Measurements from ENCODE around the gene FAM131C. TPM values are rescaled to one million over a fixed set of nuclear protein-coding genes. Genes with fewer than 3 reads are reported as not detected.

The FAM131C gene
- total RNA-seq, 2 experiments from 2014 or later, result 0.33 TPM; not detected in 1

DNA sequence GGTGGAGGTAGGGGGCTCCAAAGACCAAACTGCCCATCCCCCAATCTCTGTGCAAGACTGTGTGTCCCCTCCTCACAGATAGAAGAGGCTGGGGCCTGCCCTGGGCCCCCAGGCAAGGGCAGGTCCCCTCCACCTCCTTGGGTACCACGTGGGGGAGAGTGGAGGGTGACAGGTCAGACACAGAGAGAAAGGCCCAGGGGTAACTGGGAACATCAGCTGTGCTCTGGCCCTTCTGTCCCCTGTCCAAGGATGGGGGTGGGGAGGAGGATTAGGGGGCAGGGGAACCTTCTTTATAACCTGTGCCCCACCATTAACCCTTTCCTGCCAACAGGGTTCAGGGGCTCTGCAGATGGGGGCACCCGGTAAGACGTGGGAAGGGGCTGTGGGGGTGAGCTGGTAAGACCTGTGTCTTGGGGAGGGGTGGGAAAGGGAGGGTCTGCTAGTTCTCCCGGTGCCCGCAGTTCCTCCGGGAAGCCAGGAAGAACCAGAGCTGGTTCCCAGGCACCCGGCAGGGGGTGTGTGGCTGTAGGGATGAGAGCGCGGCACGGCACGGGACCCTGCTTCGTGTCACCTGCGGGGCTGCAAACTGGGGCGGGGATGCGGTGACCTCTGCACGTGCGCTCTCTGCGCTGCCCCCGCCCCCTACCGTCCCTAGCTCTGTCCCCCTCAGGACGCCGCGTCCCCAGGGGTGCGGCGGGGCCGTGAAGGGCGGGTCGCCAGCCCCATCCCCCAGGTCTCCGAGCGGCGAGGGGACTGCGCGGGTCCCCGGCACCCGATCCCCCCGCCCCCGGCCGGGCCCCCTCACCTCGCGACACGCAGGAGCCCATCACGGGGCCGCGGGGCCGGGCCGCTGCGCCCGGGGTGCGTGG is 601 bp downstream of the FAM131C start:
- POLR2A ChIA-PET, result interaction anchor here (1.3 kb wide), 1 partner anchor 134 kb away, joined by 3 read pairs; no protein-coding TSS in a partner anchor
- CTCF ChIA-PET, result interaction anchor here (0.6 to 4.7 kb wide), 18 partner anchors 9 to 347 kb away, joined by 3 to 43 read pairs (median 6); partner anchors contain the start of genes CLCNKB and CPLANE2
- H3K4me3 Mint-ChIP-seq, result no peak overlapping the region
- no peaks in the 10 kb centered on the region for H3K36me3 Mint-ChIP-seq
- no peak for DNase-seq
- no peak overlapping the region for H3K27ac Mint-ChIP-seq
- H3K4me1 Mint-ChIP-seq (ENCODE audit: low read depth), result peaks cover 13% of the 10 kb centered on the region
- H3K27me3 Mint-ChIP-seq, result peaks cover 9% of the 10 kb centered on the region
- H3K9me3 Mint-ChIP-seq, result no peaks in the 10 kb centered on the region
- intact Hi-C loops (cut with micrococcal nuclease), result loop anchor here (10.0 kb wide), 1 partner anchor 292 kb away; the partner anchor contains the start of gene SZRD1

DNA sequence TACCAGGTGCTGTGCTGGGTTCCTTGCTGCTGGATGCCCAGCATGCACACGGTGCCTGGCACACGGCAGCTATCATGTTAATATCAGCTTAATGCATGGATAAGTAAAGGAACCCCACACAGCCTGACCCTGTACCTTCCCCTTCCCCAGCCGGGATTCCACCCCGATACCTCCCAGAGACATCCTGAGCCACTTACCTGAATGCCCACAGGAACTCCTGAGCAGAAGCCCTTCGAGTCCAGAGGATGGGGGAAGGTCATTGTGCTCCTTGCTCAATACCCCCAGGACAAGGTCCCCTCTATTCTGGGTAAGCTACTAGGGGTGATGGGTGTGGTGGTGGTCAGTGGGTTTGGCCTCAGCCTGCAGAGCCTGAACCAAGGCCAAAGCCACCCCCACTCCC is 1.4 kb downstream of the FAM131C start:
- Mint-ChIP-seq H3K36me3 (no peaks in the 10 kb centered on the region), H3K27ac (no peak overlapping the region), H3K27me3 (peaks cover 9% of the 10 kb centered on the region), H3K4me1 (ENCODE audit: low read depth) (peaks cover 13% of the 10 kb centered on the region), H3K9me3 (no peaks in the 10 kb centered on the region), H3K4me3 (no peak overlapping the region)
- DNase-seq, result no peak
- ChIA-PET POLR2A (interaction anchor here (1.3 kb wide), 1 partner anchor 135 kb away, joined by 3 read pairs; no protein-coding TSS in a partner anchor), CTCF (interaction anchor here (1.2 to 4.7 kb wide), 7 partner anchors 10 to 280 kb away, joined by 3 to 43 read pairs (median 8); no protein-coding TSS in a partner anchor)
- intact Hi-C loops (cut with micrococcal nuclease), result loop anchor here (10.0 kb wide), 1 partner anchor 293 kb away; the partner anchor contains the start of gene SZRD1

DNA sequence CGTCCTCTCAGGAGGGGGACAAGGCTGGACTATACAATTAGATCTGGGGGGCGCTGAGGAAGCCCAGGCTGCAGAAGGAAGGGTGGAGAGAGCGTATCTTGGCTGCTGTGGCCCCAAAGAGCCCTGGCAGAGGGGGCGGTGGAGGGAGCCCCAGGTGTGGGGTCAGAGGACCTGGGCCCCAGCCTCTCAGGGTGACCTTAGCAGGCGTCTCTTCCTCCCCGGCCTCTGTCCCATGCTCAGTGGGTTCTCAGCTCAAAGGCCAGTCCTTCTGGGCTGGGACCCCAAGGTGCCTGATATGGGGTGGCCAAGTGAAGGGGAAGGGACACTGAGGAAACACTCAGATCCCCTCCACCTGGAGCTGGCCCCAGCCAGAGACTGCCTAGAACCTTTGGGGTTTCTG is 1.8 kb downstream of the FAM131C start:
- intact Hi-C loops (cut with micrococcal nuclease), result loop anchor here (10.0 kb wide), 1 partner anchor 293 kb away; the partner anchor contains the start of gene SZRD1
- POLR2A ChIA-PET, result no interaction called here

DNA sequence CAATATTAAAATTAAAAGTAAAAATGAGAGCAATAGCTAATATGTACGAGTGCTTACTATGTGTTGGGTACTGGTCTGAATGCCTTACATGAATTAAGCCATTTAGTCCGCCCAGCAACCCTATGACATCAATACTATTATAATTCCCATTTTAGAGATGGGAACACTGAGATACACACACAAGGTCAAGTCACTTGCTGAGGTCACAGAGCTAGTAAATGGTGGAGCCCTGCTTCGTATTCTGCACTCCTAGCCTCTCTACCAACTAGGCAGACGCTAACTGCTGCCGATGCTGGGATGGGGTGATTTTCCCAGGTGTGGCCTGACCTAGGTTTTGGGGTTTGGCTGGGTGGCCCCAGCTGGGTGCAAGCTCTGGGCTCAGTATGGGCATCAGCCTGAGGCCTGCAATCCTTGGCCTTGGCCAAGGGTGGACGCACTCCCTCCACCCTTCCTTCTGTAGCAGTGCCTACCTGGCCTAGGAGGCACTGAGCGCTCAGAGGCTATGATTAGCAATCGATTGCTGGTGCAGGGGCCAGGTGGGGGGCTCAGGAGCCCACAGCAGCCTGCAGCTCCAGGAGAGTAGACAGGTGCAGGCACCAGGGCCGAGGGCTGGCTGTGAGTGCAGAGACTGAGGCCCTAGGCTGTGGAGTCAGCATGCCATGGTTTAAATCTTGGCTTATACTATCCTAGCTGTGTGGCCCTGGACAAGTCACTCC is 2.7 kb downstream of the FAM131C start:
- Mint-ChIP-seq H3K4me3 (no peak overlapping the region), H3K36me3 (no peaks in the 10 kb centered on the region), H3K27me3 (peaks cover 9% of the 10 kb centered on the region), H3K27ac (no peak overlapping the region), H3K9me3 (no peaks in the 10 kb centered on the region), H3K4me1 (ENCODE audit: low read depth) (peaks cover 13% of the 10 kb centered on the region)
- intact Hi-C loops (cut with micrococcal nuclease), result loop anchor here (10.0 kb wide), 1 partner anchor 294 kb away; the partner anchor contains the start of gene SZRD1
- POLR2A ChIA-PET, result interaction anchor here (1.1 kb wide), 1 partner anchor 8 kb away, joined by 4 read pairs; no protein-coding TSS in a partner anchor
- DNase-seq, result no peak
- CTCF ChIA-PET, result interaction anchor here (1.4 to 4.6 kb wide), 5 partner anchors 8 to 118 kb away, joined by 4 to 31 read pairs (median 8); no protein-coding TSS in a partner anchor

More for the DNA sequence above, 1.8 kb downstream of the FAM131C start:
- H3K9me3 Mint-ChIP-seq, result no peaks in the 10 kb centered on the region
- CTCF ChIA-PET, result interaction anchor here (1.4 to 4.6 kb wide), 4 partner anchors 11 to 280 kb away, joined by 4 to 31 read pairs (median 7); no protein-coding TSS in a partner anchor
- no peak overlapping the region for H3K27ac Mint-ChIP-seq
- no peak for DNase-seq
- peaks cover 9% of the 10 kb centered on the region for H3K27me3 Mint-ChIP-seq
- no peaks in the 10 kb centered on the region for H3K36me3 Mint-ChIP-seq
- H3K4me3 Mint-ChIP-seq, result no peak overlapping the region
- peaks cover 13% of the 10 kb centered on the region for H3K4me1 Mint-ChIP-seq (ENCODE audit: low read depth)

DNA sequence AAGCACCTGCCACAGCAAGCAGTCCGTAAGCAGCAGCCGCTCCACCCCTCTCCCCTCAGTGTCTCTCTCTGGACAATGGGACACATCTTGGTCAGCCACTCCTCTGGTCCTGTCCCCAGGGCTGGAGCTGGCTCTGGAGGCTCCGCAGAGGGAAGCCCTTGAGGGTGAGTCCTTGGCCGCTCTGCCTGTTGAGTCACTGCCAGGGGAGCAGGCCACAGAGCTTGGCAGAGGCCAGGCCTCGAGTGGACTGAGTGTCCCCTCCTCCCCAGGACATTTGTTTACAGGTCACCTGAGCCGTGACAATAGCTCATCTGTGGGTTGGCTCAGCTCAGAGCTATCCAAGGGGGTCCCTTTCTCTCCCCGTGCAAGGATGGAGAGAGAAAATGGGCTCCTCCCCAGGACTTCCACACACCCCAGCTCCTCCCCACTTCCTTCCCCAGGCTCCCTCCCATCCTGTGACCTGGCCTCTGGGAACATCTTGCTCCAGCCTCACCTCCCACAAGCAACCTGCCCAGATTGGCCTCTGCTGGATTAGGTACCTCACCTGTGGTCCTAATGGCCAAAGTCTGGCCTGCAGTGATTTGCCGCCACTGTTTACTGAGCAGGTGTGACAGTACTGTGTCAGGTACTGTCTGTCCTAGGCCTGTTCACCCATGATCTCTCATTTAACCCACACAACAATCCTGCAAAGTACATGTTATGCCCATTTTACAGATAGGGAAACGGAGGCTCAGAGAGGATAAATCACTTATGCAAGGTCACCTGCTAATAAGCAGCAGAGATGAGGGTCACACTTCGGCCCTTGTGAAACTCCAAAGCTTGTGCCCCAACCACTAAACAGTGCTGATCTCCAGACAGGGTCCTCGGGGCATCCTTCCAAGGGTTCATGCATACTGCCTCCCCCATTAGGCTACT is 4.8 kb downstream of the FAM131C start:
- H3K36me3 Mint-ChIP-seq, result no peaks in the 10 kb centered on the region
- no peaks in the 10 kb centered on the region for H3K27me3 Mint-ChIP-seq
- H3K9me3 Mint-ChIP-seq, result no peaks in the 10 kb centered on the region
- no peak for DNase-seq
- H3K4me3 Mint-ChIP-seq, result no peak overlapping the region
- ChIA-PET POLR2A (no interaction called here), CTCF (interaction anchor here (0.8 to 2.9 kb wide), 2 partner anchors 11 to 14 kb away, joined by 3 to 11 read pairs; no protein-coding TSS in a partner anchor)
- peaks cover 15% of the 10 kb centered on the region for H3K4me1 Mint-ChIP-seq (ENCODE audit: low read depth)
- no peak overlapping the region for H3K27ac Mint-ChIP-seq
- intact Hi-C loops (cut with micrococcal nuclease), result no loop called here

DNA sequence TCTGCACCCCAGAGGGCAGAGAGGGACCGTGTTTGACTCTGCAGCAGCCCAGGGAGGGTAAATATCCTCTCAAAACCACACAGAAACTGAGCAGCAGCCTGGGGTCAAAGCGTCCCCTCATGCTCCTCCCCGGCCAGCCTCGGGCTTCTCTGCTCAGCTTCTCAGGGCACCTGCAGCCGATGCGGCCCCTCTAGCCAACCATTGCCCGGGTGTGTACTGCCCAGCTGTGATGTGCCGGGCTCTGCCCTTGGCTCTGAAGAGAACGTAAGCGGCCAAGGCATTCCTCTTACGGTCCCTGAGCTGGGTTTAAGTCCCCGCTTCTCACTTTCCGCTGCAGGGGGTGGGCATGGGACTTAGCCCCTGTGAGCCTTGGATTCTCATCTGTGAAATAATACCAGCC is 5.5 kb downstream of the FAM131C start:
- Mint-ChIP-seq H3K27me3 (no peaks in the 10 kb centered on the region), H3K36me3 (no peaks in the 10 kb centered on the region), H3K4me1 (ENCODE audit: low read depth) (peaks cover 15% of the 10 kb centered on the region), H3K9me3 (no peaks in the 10 kb centered on the region), H3K27ac (no peak overlapping the region), H3K4me3 (no peak overlapping the region)
- intact Hi-C loops (cut with micrococcal nuclease), result no loop called here
- ChIA-PET POLR2A (no interaction called here), CTCF (interaction anchor here (1.7 to 2.9 kb wide), 2 partner anchors 11 to 15 kb away, joined by 6 to 11 read pairs; no protein-coding TSS in a partner anchor)
- no peak for DNase-seq

- no peak overlapping the region for H3K4me3 Mint-ChIP-seq
- H3K27ac Mint-ChIP-seq, result no peak overlapping the region
- intact Hi-C loops (cut with micrococcal nuclease), result no loop called here
- ChIA-PET CTCF (interaction anchor here (1.7 to 2.9 kb wide), 2 partner anchors 11 to 15 kb away, joined by 6 to 11 read pairs; no protein-coding TSS in a partner anchor), POLR2A (no interaction called here)
- H3K9me3 Mint-ChIP-seq, result no peaks in the 10 kb centered on the region
- DNase-seq, result no peak
- peaks cover 15% of the 10 kb centered on the region for H3K4me1 Mint-ChIP-seq (ENCODE audit: low read depth)
- H3K36me3 Mint-ChIP-seq, result no peaks in the 10 kb centered on the region
- no peaks in the 10 kb centered on the region for H3K27me3 Mint-ChIP-seq
These were observed 6.2 kb downstream of the FAM131C start for GRCh38 chr1:16067127-16067768.

DNA sequence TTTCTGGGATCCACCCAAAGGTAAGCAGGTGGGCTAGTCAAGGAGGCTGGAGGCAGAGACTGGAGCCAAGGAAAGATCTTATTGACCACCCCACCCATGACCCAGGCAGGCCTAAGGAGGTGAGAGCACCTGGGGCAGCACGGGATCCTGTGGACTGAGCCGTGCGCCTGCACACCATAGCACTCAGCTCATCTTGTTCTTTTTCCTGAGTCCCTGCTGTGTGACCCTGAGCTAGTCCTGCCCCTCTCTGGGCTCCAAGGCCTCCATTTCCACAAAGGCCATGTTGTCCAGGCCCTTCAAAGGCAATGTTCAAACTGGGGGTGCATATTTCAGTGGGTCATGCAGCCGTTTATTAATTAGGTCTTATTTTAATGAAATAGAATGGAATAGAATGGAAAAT is 7.2 kb downstream of the FAM131C start:
- ChIA-PET POLR2A (interaction anchor here (0.6 kb wide), 1 partner anchor 55 kb away, joined by 4 read pairs; no protein-coding TSS in a partner anchor), CTCF (interaction anchor here (1.7 kb wide), 1 partner anchor 12 kb away, joined by 6 read pairs; no protein-coding TSS in a partner anchor)
- DNase-seq, result no peak
- Mint-ChIP-seq H3K9me3 (no peaks in the 10 kb centered on the region), H3K27ac (no peak overlapping the region), H3K36me3 (no peaks in the 10 kb centered on the region), H3K4me1 (ENCODE audit: low read depth) (peaks cover 15% of the 10 kb centered on the region), H3K27me3 (no peaks in the 10 kb centered on the region), H3K4me3 (no peak overlapping the region)
- intact Hi-C loops (cut with micrococcal nuclease), result no loop called here

DNA sequence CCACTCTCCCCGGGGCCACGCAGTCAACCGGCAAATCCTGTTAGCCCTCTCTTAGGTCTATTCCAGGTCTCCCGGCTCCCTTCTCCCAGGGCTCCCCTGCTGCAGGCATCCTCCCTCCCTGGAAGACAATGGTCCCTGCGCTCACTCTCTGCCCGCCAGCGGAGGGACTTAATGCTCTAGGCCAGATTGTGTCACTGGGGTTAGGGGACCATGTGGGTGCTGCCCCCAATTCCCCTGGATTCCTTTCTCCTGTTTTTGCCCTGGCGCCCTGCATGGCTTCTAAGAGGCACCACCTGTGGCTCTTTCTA is 8.2 kb downstream of the FAM131C start:
- no peaks in the 10 kb centered on the region for H3K9me3 Mint-ChIP-seq
- POLR2A ChIA-PET, result no interaction called here
- H3K4me1 Mint-ChIP-seq (ENCODE audit: low read depth), result peaks cover 14% of the 10 kb centered on the region
- CTCF ChIA-PET, result interaction anchor here (1.5 to 1.6 kb wide), 2 partner anchors 14 to 17 kb away, joined by 3 to 4 read pairs; no protein-coding TSS in a partner anchor
- H3K4me3 Mint-ChIP-seq, result no peak overlapping the region
- DNase-seq, result no peak
- no peaks in the 10 kb centered on the region for H3K27me3 Mint-ChIP-seq
- no peak overlapping the region for H3K27ac Mint-ChIP-seq
- H3K36me3 Mint-ChIP-seq, result no peaks in the 10 kb centered on the region
- intact Hi-C loops (cut with micrococcal nuclease), result no loop called here

DNA sequence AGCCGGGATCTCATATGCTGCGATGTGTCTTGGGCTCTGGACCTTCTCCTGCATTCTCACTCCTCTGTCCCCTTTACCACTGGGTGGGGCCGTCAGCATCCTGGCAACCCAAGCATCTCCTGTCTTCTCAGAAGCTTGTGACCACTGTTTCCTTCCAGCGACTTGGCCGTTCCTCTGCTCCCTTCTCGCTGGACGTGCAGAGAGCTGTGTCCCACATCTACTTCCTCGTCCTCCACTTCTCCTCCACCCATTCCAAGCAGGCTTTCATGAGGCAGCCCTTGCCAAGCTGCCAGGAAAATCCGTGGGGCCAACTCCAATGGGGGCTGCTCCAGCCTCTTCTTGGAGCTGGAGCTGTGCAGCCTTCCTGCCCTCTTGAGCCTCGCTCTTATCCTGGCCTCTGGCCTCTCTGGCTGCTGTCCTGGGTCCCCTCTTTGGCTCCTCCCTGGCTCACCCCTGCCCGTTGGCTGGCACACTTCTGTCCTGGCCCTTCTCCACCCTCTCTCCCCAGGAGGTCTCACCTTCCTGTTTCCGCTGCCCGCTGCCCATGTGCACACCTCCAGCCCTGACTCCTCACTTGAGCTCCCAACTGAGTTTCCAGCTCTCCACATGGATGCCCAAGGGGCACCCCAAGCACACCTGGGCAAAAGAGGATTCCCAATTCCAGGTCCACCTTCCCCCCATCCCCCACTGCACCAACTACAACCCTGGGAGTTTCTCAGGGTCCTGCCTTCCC is 8.7 kb downstream of the FAM131C start:
- CTCF ChIA-PET, result interaction anchor here (1.0 to 1.6 kb wide), 4 partner anchors 15 to 273 kb away, joined by 3 to 6 read pairs (median 4); no protein-coding TSS in a partner anchor
- Mint-ChIP-seq H3K27ac (no peak overlapping the region), H3K36me3 (no peaks in the 10 kb centered on the region), H3K9me3 (no peaks in the 10 kb centered on the region), H3K4me3 (no peak overlapping the region), H3K4me1 (ENCODE audit: low read depth) (peaks cover 10% of the 10 kb centered on the region), H3K27me3 (no peaks in the 10 kb centered on the region)
- DNase-seq, result no peak
- POLR2A ChIA-PET, result no interaction called here
- intact Hi-C loops (cut with micrococcal nuclease), result no loop called here

All from activated CD4-positive, alpha-beta memory T cell treated with anti-CD3 and anti-CD28 coated beads for 36 hours (primary cell).